RWPE2 (cell line): ENCODE data around the gene NPR2.

Experiments used
- ATAC-seq: fragments of 200-7000 bp; cut with Tn5 transposase; 3 replicates; pipeline ENCODE4 v1.9.1; 2021; ENCODE audit warnings: low read depth
- DNase-seq: peaks from one replicate; pipeline ENCODE4 v3.0.0-alpha.2; 2020; ENCODE audit warnings: low spot score
- H3K27ac ChIP-seq: fragments of 450-650 bp; 2 replicates; pipeline ENCODE4 v1.5.1; 2017; ENCODE audit warnings: mild to moderate bottlenecking; ENCODE audit not compliant: poor library complexity, severe bottlenecking
- H3K27me3 ChIP-seq: fragments of 250-450 bp; sonication (Bioruptor Pico); 2 replicates; pipeline ENCODE4 v1.5.1; 2021; ENCODE audit warnings: mild to moderate bottlenecking, moderate library complexity; ENCODE audit not compliant: insufficient read depth, poor library complexity, severe bottlenecking
- H3K36me3 ChIP-seq: fragments of 250-450 bp; sonication (Bioruptor Pico); 2 replicates; pipeline ENCODE4 v1.5.1; 2020; ENCODE audit warnings: low read depth, mild to moderate bottlenecking, moderate library complexity
- H3K4me1 ChIP-seq: fragments of 250-450 bp; sonication (Bioruptor Pico); 2 replicates; pipeline ENCODE4 v1.5.1; 2021; ENCODE audit warnings: mild to moderate bottlenecking, moderate library complexity; ENCODE audit not compliant: insufficient read depth, poor library complexity, severe bottlenecking
- H3K4me3 ChIP-seq: fragments of 250-450 bp; sonication (Bioruptor Pico); 2 replicates; pipeline ENCODE4 v1.5.1; 2021; ENCODE audit warnings: mild to moderate bottlenecking, moderate library complexity; ENCODE audit not compliant: severe bottlenecking
- H3K9me3 ChIP-seq: fragments of 250-450 bp; sonication (Bioruptor Pico); 2 replicates; pipeline ENCODE4 v1.5.1; 2021; ENCODE audit warnings: mild to moderate bottlenecking, moderate library complexity; ENCODE audit not compliant: severe bottlenecking
- TF ChIP-seq, protein P1 (sequence below): fragments of 450-650 bp; IDR thresholded peaks from one replicate; pipeline ENCODE4 v1.5.1; 2017; ENCODE audit warnings: mild to moderate bottlenecking, moderate library complexity; ENCODE audit not compliant: poor library complexity, severe bottlenecking

NPR2 gene

DNA sequence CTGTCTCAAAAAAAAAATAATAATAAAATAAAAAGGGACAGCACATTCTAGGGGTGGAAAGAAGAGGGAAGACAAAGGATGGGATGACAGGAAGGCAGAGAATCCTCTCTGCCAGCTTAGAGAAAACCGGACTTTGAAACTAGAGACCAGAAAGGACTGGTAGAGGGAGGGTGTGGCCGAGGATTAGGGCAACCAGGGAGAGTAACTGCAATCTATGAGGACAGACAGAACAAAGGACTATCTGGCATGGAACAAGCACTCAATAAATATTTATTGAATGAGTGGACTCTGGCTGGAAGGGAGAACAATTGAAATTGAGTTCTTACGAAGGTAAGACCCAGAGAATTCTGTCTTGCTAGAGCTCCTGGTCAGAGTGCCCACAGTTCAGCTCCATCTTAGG, 44.8 kb upstream of the NPR2 start:
- peak overlapping the region; percentile 98 for H3K4me3 ChIP-seq
- no peaks in the 10 kb centered on the region for H3K9me3 ChIP-seq
- TF ChIP-seq, protein P1, sequence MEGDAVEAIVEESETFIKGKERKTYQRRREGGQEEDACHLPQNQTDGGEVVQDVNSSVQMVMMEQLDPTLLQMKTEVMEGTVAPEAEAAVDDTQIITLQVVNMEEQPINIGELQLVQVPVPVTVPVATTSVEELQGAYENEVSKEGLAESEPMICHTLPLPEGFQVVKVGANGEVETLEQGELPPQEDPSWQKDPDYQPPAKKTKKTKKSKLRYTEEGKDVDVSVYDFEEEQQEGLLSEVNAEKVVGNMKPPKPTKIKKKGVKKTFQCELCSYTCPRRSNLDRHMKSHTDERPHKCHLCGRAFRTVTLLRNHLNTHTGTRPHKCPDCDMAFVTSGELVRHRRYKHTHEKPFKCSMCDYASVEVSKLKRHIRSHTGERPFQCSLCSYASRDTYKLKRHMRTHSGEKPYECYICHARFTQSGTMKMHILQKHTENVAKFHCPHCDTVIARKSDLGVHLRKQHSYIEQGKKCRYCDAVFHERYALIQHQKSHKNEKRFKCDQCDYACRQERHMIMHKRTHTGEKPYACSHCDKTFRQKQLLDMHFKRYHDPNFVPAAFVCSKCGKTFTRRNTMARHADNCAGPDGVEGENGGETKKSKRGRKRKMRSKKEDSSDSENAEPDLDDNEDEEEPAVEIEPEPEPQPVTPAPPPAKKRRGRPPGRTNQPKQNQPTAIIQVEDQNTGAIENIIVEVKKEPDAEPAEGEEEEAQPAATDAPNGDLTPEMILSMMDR: no peak
- DNase-seq (no peak), ATAC-seq (peak; percentile 19; the same call in 1 of the 3 replicates)
- peaks cover 7% of the 10 kb centered on the region for H3K4me1 ChIP-seq
- no peak overlapping the region for H3K27ac ChIP-seq
- no peaks in the 10 kb centered on the region for H3K27me3 ChIP-seq
- H3K36me3 ChIP-seq: peaks cover 69% of the 10 kb centered on the region

DNA sequence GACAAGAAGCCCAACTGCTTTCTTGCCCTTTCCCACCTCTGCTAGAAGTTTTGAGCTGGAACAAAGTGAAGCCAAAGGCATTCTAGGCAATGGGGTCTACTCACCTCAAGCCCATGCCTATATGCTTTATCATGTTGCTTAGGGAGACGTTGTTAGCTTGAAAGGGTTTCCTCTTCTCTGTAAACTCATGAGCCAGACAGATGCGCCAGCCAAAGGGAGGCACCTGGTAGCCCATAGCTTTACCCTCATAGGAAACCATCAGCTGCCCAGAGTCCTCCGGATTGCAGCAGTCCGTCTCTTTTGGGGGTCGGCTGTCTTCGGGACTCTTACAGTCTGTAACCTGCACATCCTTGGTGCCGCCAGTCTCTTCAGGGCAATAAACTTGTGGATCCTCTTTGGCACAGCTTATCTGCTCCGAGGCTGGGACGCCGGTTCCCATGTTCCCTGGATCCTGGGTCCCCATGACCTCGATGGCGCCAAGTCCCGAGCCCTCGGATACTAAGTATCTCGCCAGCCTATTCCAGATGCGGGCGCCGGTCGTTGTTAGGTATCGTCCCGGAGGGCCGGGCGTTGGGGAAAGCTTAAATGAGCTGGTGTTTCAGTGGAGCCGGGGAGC, 43.0 kb upstream of the NPR2 start:
- H3K4me1 ChIP-seq: peaks cover 7% of the 10 kb centered on the region
- no peak for DNase-seq

DNA sequence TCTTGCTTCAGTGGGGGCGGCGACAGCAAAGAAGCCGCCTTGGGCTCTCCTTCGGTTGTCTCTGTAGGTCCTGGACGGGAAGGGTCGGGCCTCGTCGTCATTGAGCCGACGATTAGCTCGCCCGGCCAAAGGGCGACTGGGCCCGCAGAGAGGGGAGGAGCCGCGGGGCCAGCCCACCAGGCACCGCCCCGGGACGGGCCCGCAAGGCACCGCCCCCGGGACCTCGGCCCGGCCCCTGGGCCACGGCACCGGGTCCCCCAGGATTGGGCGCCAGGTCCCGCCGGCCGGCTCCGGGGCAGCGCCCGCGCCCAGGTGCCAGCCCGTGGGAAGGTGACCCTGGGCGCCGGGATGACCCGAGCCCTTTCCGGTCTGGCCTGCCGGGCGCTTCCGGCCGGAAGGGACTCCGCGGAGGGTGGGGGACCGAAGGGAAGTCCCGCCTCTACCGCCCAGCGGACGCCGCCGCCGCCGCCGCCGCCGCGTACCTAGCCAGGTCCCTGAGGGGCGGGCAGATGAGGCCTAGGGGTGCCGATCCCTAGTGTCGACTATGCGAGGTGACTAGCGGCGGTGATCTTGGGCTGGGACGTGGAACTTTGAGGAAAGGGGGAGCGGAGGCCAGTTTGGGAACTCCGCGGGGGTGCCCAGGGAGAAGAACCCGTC, 42.4 kb upstream of the NPR2 start, which contains the start of the genes GBA2 and RGP1:
TSS of gene GBA2 (minus strand) at position 371 of the 657 bp plus-strand sequence. CDS start 524 bp downstream, outside the sequence.
TSS of gene RGP1 (plus strand) at position 430 of the 657 bp plus-strand sequence. CDS start 469 bp downstream, outside the sequence.
- Histone ChIP-seq H3K36me3 (peaks cover 65% of the 10 kb centered on the region), H3K4me1 (peaks cover 7% of the 10 kb centered on the region), H3K27ac (peak within 1 kb of the TSS; percentile 77), H3K27me3 (no peaks in the 10 kb centered on the region), H3K9me3 (no peaks in the 10 kb centered on the region), H3K4me3 (peak within 1 kb of the TSS; percentile 98)
- DNase-seq (no peak), ATAC-seq (peak; percentile 79)
- TF ChIP-seq, protein P1: no peak

More for the DNA sequence above, 43.0 kb upstream of the NPR2 start:
- Histone ChIP-seq H3K27me3 (no peaks in the 10 kb centered on the region), H3K4me3 (peak overlapping the region; percentile 98), H3K27ac (peak overlapping the region; percentile 77), H3K9me3 (no peaks in the 10 kb centered on the region), H3K36me3 (peaks cover 67% of the 10 kb centered on the region)
- peak; percentile 3; the same call in 2 of the 3 replicates for ATAC-seq
- TF ChIP-seq, protein P1: no peak

DNA sequence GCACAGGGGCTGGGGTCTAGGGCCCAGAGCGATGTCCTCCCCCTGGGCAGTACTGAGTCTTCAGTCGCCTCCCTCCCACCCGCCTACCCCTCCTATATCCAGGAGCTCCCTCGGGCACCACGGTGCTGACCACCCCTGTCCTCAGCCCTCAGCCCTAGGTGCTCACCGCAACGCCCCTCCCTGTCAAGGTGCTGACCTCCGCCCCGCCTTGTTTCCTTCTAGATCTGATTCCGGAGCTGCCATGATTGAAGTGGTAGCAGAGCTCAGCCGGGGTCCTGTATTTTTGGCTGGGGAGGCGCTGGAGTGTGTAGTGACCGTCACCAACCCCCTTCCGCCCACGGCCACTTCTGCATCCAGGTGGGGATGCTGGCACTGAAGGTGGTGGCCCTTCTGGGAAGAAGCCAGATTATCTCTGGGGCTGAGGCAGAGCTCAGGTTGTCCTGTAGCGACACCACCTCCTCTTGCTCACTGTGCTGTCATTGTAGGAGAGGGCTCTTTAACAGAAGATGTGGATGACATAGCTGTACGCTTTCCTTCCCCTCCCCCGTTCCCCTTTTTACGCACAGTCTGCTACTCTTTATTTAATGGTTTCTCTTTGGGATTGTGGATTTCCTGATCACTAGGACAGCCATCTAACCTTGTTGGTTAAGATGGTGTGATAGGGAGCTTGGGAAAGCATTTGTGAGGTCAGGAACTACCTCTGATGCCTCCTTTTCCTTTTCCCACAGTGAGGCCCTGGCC, 41.7 kb upstream of the NPR2 start:
- Histone ChIP-seq H3K36me3 (peaks cover 58% of the 10 kb centered on the region), H3K9me3 (no peaks in the 10 kb centered on the region), H3K27ac (peak overlapping the region; percentile 77), H3K4me3 (peak overlapping the region; percentile 98), H3K4me1 (peaks cover 7% of the 10 kb centered on the region), H3K27me3 (no peaks in the 10 kb centered on the region)
- TF ChIP-seq, protein P1: peak; percentile 19
- DNase-seq (no peak), ATAC-seq (peak; percentile 67)
